GM18499 (cell line): ENCODE results near the gene TICRR.
"Not testable (repeated sequence)": the region's sequence is repeated elsewhere in the genome, so short reads cannot be mapped to it uniquely, and the experiment has no call there.

Experiments used
- ATAC-seq: cut with Tn5 transposase; IDR thresholded peaks from one replicate; pipeline ENCODE4 v1.9.1; 2021; ENCODE audit warnings: moderate number of reproducible peaks; ENCODE audit not compliant: insufficient read depth, unreplicated experiment

The TICRR gene, protein sequence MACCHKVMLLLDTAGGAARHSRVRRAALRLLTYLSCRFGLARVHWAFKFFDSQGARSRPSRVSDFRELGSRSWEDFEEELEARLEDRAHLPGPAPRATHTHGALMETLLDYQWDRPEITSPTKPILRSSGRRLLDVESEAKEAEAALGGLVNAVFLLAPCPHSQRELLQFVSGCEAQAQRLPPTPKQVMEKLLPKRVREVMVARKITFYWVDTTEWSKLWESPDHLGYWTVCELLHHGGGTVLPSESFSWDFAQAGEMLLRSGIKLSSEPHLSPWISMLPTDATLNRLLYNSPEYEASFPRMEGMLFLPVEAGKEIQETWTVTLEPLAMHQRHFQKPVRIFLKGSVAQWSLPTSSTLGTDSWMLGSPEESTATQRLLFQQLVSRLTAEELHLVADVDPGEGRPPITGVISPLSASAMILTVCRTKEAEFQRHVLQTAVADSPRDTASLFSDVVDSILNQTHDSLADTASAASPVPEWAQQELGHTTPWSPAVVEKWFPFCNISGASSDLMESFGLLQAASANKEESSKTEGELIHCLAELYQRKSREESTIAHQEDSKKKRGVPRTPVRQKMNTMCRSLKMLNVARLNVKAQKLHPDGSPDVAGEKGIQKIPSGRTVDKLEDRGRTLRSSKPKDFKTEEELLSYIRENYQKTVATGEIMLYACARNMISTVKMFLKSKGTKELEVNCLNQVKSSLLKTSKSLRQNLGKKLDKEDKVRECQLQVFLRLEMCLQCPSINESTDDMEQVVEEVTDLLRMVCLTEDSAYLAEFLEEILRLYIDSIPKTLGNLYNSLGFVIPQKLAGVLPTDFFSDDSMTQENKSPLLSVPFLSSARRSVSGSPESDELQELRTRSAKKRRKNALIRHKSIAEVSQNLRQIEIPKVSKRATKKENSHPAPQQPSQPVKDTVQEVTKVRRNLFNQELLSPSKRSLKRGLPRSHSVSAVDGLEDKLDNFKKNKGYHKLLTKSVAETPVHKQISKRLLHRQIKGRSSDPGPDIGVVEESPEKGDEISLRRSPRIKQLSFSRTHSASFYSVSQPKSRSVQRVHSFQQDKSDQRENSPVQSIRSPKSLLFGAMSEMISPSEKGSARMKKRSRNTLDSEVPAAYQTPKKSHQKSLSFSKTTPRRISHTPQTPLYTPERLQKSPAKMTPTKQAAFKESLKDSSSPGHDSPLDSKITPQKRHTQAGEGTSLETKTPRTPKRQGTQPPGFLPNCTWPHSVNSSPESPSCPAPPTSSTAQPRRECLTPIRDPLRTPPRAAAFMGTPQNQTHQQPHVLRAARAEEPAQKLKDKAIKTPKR (N-terminal part only)

DNA sequence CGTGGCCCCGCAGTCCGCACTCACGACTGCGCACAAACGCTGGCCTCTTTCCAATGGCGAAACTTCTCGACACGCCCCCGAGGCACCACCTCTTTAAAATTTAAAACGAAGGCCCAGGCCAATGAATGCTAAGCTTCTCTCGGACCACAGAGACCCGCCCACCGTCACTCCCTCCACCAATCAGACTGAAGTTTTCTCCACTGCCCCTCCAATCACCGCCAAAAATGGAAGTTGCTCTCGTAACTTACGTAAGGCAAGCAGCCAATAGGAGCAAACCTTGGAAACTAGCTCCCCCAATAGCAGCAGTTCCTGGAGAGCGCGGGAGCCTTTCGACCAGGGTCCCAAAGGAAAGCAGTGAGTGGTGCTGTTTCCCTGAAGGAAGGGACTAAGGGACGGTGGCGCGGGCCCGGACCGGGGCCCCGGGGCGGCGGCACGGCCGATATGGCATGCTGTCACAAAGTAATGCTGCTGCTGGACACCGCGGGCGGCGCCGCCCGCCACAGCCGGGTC is at the start of gene TICRR:
TICRR (plus strand) TSS at position 324 of the 510 bp plus-strand sequence; CDS start at position 442, 118 bp downstream.
- peak; percentile 95 for ATAC-seq

DNA sequence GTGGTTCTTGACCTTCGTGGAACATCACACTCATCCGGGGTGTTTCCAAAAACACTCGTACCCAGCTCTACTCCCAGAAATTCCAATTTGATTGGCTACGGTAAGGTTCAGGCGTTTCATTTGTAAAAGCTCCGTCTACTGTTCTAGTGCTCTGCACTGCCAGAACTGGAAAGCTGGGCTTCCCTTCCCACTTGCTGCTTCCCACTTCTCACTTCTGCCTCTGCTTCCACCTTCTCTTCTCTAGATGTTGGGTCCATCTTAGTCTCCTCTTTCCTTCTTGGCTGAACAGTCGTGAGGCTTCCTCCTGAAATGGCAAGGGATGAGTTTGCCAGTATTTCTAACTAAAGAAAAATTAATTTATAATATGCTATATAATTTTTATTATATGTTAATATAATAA is 49.1 kb upstream of the TICRR start:
- no peak for ATAC-seq

DNA sequence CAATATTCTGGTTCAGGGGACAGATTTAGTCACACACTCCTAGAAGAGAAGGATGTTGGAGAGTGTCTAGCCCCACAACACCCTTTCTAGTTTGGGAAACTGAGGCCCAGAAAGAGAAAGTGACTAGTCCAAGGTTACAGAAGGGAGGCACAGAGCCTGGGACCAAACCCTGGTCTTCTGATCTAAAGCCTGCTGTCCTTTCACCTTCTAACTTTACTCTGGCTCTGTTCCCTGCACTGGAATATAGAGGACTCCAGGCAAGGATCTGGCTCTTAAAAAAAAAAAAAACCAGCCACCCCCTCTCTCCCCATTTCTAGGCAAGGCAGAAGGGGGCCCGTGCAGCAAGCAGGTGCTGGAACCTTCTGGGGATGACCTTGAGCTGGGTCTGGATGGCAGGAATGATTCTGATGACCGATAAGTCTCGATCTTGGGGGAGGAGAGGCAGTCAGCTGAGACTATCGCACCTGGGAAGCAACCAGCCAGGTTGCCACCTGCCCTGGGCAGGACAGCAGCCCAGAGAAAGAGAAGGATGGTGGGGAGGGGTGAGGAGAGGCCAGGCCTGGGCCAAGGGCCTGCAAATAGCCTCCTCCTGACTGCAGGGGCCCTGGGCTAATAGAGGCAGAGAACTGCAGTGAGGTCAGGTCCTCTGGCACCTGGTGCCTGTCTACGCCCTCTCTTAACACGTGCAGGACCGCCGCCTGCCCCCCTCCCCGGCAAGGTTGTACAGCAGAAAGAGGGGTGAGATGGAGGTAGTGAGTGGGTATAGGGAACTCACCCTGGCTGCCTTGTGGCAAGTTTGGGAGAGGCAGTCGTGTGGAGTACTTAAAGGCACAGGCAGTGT is 48.4 kb upstream of the TICRR start:
- no peak for ATAC-seq

DNA sequence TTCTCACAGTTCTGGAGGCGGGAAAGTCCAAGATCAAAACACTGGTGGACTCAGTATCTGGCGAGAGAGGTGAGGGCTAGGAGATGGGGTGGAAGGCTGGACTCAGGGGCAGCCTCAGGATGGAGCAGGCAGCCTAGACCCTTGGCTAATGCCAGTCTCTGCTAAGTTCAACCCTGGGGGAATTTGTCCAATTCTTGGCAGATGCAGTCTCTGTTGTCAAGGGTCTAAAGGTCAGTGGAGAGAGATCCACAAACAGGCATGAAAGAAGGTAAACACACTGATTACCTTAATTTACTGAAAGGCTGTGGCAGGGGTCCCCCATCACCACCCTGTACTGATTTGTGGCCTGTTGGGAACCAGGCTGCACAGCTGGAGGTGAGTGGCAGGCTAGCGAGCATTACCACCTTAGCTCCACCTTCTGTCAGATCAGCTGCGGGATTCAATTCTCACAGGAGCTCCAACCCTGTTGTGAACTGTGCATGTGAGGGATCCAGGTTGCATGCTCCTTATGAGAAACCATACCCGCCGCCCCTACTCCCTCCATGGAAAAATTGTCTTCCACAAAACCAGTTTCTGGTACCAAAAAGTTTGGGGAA is 46.4 kb upstream of the TICRR start:
- ATAC-seq = no peak

DNA sequence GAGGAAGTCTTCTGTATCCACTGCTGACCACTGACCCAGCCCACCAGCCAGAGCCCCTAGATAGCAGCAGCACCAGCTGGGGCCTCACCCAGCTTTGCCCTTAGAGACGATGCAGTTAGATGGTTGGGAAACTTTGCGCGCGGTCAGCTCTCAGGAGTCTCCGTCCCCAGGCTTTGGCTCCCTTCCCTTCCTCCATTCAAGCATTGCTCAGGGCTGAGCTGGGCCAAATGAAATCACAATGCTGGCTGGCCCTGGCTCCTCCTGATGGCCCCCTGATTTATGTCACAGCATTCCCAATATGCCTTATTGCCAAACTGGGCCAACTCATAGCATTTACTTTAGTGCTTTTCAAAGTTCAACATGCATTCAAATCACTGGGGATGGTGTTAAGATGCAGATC is 44.3 kb upstream of the TICRR start:
- no peak for ATAC-seq

DNA sequence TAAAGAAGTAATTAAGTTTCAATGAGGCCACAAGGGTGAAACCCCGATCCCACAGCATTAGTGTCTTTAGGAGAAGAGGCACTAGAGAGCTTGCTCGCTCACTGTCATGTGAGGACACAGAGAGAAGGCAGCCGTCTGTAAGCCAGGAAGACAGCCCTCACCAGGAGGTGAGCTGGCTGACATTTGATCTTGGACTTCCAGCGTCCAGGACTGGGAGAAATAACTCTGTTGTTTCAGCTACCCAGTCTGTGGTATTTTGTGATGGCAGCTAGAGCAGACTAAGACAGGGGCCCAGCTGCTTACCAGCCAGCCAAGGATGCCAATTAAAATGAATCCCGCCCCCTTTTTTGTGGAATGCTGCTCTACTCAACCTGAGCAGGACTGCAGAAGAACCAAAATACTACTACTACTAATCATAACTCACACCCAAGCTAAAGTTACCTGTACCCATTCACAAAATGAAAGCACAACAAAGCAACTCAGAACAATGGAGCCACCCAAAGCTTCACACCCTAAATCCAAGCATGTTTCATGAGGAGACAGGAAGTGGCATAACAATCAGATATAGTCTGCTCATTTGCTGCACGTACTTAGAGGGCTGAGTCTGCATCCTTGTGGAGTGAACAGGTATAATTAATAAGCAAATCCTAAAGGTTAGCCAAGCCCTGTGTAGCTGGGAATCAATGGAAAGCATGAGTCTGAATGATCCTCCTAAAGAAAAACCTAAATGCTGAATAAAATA is 43.3 kb upstream of the TICRR start:
- ATAC-seq = no peak

DNA sequence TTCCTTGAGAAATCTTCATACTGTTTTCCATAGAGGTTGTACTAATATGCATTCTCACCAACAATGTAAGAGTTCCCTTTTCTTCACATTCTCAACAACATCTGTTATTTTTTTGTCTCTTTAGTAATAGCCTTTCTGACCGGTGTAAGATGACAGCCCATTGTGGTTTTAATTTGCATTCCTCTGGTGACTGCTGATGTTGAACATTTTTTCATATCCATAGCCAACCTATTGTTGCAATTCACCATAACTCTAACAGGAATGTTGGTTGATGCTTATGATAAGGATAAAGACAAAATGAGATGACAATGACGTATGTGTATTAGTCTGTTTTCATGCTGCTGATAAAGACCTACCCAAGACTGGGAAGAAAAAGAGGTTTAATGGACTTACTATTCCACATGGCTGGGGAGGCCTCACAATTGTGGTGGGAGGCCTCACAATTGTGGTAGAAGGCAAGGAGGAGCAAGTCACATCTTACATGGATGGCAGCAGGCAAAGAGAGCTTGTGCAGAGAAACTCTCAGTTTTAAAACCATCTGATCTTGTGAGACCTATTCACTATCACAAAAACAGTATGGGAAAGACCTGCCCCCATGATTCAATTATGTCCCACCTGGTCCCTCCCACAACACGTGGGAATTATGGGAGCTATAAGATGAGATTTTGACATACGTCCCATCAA is 41.3 kb upstream of the TICRR start:
- no peak for ATAC-seq

DNA sequence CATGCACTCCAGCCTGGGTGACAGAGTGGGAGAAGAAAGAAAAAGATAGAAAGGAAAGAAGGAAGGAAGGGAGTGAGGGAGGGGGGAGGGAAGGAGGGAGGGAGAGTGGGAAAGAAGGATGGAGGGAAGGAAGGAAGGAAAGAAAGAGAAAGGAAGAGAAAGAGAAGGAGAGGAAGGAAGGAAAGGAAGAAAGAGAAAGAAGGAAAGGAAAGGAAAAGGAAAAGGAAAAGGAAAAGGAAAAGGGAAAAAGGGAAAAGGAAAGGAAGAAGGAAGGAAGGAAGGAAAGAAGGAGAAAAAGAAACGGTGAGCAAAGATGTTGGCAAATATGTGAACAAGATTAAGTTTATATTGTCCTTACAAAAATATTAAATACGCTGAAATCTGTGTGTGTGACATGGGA is 36.2 kb upstream of the TICRR start:
- no peak for ATAC-seq

DNA sequence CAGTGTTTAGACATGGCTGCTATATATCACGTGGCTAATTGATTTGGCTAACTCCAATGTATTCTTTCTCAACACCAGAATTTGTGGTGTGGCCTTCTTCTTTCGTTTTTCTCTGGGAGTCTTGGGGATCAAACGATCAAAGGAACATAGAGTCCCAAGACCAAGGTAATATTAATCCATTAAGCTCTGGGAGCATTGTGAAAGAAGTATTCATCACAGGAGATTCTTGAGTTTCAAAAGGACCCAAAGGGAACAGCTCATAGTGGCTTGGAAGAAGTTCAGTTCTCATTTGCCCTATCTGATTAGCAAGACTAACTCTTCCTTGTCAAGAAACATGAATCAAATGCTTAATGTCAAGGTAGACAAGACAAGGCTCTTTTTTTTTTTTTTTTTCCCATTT is 32.9 kb upstream of the TICRR start:
- no peak for ATAC-seq

DNA sequence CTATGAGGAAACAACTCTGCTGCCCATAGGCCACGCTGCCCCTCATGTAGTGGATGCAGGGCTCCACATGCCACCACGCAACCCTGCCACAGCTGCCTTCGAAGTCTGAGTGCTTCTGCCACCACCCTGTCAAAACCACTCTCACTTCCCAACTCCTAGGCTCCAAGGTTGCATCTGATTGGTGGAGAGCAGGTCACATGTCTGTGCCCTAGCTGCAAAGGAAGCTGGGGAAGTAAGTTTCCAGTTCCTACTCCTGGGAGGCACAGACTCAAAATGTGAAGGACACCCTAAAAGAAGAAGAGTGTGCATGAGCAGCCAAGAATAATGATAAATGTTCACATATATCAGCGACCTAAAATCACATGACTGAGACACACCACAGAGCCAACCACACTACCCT is 31.9 kb upstream of the TICRR start:
- no peak for ATAC-seq

DNA sequence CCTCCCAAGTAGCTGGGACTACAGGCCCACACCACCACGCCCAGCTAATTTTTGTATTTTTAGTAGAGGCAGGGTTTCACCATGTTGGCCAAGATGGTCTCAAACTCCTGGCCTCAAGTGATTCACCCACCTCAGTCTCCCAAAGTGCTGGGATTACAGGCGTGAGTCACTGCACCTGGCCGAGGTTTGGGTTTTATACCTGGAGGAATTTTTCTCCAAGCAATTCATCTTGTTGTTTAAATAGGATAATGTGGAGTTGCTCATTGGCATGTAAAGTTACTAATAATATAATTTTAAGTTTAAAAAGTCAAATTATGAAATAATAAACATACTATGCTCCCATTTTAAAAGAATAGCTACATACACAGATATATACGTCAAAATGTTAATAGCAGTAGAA is 26.1 kb upstream of the TICRR start:
- ATAC-seq = not testable (repeated sequence)

DNA sequence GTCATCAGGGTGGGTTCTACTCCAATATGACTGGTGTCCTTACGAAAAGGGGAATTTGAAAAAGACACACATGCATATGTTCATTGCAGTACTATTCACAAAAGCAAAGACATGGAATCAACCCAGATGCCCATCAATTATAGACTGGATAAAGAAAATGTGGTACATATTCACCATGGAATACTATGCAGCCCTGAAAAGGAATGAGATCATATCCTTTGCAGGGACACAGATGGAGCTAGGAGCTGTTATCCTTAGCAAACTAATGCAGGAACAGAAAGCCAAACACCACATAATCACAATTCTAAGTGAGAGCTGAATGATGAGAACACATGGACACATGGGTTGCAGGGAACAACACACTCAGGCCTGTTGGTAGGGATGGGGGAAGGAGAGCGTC is 24.8 kb upstream of the TICRR start:
- no peak for ATAC-seq

DNA sequence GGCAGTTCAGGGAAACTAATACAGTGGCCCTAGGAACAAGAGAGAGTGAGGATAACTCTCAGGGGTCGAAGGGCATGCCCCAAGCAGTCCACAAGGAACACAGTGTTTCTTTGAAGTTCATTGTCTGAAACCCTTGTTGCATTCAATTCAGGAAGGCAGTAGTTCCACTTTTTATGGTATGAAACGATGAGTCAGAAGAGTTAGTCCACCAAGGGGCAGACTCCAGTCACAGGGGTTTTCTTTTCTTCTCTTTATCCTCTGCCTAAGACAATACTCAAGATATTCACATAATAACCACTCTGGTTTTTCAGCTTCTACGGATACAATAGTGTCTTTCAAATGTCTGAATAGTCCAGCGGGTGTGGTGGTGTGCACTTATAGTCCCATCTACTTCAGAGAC is 23.7 kb upstream of the TICRR start:
- peak; percentile 73 for ATAC-seq

DNA sequence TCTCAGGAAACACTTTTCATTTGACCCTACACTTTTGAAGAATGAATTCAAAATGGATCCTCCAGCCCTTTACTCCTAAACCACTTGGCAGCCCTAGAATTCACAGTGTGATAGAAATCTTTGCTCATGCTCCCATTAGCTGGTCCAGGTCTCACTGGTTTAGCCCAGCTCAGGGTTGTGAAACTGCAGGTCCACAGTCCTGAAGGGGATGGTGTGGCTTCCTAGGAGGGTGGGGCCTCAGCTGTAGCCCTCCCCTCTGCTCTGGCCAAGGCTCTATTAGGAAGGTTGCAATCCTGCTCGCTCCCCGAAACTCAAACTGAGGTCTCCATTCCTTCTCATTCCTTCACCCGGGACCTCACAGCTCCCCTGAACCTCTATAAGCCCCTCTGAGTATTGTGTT is 21.6 kb upstream of the TICRR start:
- ATAC-seq = no peak

DNA sequence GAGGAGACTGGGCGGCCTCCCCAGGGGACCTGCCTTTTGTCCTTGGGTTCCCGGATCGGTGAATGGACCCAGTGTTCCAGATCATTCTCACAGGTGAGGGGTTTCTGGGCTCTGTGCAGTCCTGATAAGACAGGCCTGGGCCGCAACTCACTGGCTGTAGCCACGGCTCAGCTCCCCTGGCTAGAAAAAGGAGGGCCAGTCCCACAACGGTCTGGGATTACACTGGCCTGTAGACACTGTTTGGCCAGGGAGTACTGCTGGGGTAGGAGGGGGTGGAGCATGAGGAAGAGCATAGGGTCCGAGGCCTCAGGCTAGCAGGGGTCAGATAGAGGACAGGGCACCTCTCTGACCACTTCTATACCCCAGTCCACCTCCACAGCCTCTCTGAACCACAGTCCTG is 21.0 kb upstream of the TICRR start:
- ATAC-seq = no peak

DNA sequence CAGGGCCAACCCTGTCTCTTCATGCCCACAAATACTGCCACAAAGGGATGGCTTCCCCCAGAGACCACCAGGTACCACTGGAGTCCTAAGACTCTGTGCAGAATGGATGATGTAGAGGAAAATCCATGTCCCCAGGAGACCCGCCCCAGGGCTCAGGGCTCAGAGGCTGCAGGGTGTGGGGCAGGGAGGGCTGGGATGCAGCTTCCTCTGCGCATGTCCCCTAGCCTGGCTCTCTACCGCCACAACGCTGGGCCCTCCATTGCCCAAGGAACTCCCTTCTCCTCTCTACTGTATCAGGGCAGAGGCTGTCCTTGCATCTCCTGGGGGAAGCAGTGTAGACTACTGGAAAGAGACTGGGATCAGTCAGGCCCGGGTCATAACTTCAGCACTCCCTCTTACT is 19.5 kb upstream of the TICRR start:
- no peak for ATAC-seq

DNA sequence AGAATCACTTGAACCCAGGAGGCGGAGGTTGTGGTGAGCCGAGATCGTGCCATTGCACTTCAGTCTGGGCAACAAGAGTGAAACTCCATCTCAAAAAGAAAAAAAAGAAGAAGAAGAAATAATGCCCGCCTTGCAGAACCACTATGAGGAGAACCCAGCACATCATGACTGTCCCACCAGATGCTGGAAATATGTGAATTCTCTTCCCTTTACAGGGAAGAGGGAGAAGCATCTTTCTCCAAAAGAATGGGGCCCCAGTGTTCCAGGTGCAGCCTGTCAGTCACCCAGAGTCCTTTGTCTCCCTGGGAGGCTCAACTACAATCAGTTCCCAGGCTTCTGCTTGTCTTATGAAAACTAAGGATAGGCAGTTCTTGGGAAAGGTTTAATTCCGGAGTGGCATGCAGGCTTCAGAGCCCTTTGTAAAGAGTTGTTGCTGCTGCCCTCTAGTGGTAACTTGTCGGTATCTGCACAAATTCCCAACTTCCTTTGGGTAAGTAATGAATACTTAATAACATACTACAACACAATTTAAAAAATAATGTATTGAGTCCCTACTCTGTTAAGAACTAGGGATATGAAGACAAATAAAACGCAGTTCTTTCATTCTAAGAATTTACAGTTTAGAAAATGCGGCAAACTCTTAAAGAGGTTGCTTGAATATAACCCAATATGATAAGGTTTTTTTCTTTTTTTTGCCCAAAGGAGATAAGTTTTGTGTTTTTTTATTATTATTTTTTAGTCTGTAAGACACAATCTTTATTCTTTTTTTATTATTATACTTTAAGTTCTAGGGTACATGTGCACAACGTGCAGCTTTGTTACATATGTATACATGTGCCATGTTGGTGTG is 18.6 kb upstream of the TICRR start:
- ATAC-seq = no peak
